A549 (cell line): ENCODE data around the gene ENTPD2.

Experiments used
- EHF ChIP-seq: fragments of 250-450 bp; sonication (Bioruptor Pico); IDR thresholded peaks from 2 replicates; pipeline ENCODE4 v1.5.0; 2020; ENCODE audit warnings: mild to moderate bottlenecking
- HDAC2 ChIP-seq: fragments of 200-600 bp; sonication (generic); IDR thresholded peaks from 2 replicates; pipeline ENCODE4 v1.6.1; 2016
- RAD21 ChIP-seq, 2 experiments: fragments of >200 bp in 1 of 2; sonication (Bioruptor Twin) in 1 of 2; formaldehyde crosslinking in 1 of 2; IDR thresholded peaks in 1 of 2; conservative IDR thresholded peaks in 1 of 2; 2 replicates in 1 of 2; 3 replicates in 1 of 2; pipeline ENCODE4 v1.6.1; 2012 to 2018; ENCODE audit warnings: inconsistent platforms in 1 of 2
- RFX5 ChIP-seq: fragments of 450-650 bp; IDR thresholded peaks from 2 replicates; pipeline ENCODE4 v1.7.1; 2014; ENCODE audit warnings: antibody characterized with exemption, mild to moderate bottlenecking, moderate library complexity
- TF ChIP-seq, protein P1 (sequence below): fragments of >200 bp; sonication (Bioruptor Twin); formaldehyde crosslinking; IDR thresholded peaks from 3 replicates; pipeline ENCODE4 v1.5.1; 2016
- TF ChIP-seq, protein P2 (sequence below): IDR thresholded peaks from 2 replicates; pipeline ENCODE4 v1.6.1; 2012

GRCh38 chr9:137084526-137084925 is 30.7 kb upstream of the ENTPD2 start:
- TF ChIP-seq, protein P1, sequence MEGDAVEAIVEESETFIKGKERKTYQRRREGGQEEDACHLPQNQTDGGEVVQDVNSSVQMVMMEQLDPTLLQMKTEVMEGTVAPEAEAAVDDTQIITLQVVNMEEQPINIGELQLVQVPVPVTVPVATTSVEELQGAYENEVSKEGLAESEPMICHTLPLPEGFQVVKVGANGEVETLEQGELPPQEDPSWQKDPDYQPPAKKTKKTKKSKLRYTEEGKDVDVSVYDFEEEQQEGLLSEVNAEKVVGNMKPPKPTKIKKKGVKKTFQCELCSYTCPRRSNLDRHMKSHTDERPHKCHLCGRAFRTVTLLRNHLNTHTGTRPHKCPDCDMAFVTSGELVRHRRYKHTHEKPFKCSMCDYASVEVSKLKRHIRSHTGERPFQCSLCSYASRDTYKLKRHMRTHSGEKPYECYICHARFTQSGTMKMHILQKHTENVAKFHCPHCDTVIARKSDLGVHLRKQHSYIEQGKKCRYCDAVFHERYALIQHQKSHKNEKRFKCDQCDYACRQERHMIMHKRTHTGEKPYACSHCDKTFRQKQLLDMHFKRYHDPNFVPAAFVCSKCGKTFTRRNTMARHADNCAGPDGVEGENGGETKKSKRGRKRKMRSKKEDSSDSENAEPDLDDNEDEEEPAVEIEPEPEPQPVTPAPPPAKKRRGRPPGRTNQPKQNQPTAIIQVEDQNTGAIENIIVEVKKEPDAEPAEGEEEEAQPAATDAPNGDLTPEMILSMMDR, result no peak
- TF ChIP-seq RFX5 (no peak), RAD21 (conservative IDR thresholded peaks at IDR 0.05 in 1 of 2, IDR thresholded peaks at IDR 0.05 in 1 of 2) (no peak), HDAC2 (no peak), EHF (CRISPR knock-in tag) (no peak)
- TF ChIP-seq, protein P2, sequence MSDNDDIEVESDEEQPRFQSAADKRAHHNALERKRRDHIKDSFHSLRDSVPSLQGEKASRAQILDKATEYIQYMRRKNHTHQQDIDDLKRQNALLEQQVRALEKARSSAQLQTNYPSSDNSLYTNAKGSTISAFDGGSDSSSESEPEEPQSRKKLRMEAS, result no peak
